Measurements from ENCODE around the gene MTMR10. TPM values are rescaled to one million over a fixed set of nuclear protein-coding genes. Genes with fewer than 3 reads are reported as not detected.

Gene MTMR10
- total and polyA plus RNA-seq, 11 donors, result 8.6 to 38.9 (median 27.7) TPM

DNA sequence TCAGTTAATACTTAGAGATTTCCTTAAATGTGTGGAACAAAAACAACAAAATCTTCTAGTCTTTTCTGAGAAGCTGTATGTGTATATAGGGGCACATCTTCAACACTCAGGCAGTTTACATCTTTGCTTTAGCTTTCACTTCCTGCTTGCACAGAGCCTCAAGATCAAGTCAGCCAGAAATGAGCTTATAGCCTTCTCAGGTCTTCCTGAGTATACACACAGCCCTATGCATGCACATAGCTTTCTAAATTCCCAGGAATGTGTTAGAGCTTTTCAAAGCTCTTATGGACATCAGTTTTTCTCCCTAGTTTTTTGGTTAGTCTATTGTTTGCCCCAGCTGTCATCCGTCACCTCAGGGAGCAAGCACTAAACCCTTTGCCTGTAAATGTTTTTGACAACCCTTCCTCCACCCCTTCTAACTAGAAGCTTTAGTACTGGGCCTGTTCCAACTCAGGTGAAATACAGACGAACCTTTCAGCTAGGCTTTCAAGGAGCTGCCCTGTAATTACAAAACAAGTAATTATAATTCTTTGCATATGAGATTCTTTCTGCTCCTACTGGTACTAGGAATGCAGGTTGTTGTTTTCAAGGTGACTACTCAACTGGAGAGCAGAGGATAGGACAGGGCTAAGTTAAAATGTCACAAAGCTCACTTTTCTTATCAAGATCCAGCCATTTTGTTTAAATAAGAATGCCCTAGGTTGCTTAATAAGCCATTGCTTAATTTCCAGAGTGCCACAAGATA lies 22.6 kb upstream of the MTMR10 start:
- no peak for ATAC-seq
- intact Hi-C loops (cut with DNase I), result no loop called here
- Histone ChIP-seq H3K9me3 (peaks cover 0 to 28% (median 13%) of the 10 kb centered on the region in 12 donors), H3K4me3 (no peak overlapping the region), H3K27ac (no peak overlapping the region), H3K36me3 (no peaks in the 10 kb centered on the region), H3K4me1 (no peaks in the 10 kb centered on the region), H3K27me3 (no peaks in the 10 kb centered on the region)
- no peak for DNase-seq
- WGBS, 4 donors, result 60 to 82% (median 70%) methylated on average over 2 of the region's 2 CpGs
- TF ChIP-seq, protein P1, sequence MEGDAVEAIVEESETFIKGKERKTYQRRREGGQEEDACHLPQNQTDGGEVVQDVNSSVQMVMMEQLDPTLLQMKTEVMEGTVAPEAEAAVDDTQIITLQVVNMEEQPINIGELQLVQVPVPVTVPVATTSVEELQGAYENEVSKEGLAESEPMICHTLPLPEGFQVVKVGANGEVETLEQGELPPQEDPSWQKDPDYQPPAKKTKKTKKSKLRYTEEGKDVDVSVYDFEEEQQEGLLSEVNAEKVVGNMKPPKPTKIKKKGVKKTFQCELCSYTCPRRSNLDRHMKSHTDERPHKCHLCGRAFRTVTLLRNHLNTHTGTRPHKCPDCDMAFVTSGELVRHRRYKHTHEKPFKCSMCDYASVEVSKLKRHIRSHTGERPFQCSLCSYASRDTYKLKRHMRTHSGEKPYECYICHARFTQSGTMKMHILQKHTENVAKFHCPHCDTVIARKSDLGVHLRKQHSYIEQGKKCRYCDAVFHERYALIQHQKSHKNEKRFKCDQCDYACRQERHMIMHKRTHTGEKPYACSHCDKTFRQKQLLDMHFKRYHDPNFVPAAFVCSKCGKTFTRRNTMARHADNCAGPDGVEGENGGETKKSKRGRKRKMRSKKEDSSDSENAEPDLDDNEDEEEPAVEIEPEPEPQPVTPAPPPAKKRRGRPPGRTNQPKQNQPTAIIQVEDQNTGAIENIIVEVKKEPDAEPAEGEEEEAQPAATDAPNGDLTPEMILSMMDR (IDR thresholded peaks at IDR 0.05), result no peak
- TF ChIP-seq POLR2A (IDR thresholded peaks at IDR 0.05), result no peak

DNA sequence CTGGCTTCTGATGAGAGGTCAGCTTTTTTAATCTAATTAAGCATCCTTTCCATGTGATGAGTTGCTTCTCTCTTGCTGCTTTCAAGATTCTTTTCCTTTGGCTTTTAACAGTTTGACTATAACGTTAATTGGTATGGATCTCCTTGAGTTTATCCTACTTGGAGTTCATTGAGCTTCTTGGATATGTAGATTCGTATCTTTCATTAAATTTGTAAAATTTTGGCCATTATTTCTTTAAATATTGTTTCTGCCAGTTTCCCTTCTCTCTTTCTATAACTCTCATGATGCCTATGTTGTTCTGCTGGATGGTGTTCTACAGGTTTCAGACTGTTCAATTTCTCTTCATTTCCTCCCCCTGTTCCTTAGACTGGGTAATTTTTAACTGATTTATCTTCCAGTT lies 21.0 kb upstream of the MTMR10 start:
- WGBS, 4 donors, result 84 to 88% (median 86%) methylated on average over 2 of the region's 2 CpGs
- no peaks in the 10 kb centered on the region for H3K36me3 ChIP-seq
- no peak for TF ChIP-seq POLR2A (IDR thresholded peaks at IDR 0.05)
- TF ChIP-seq, protein P1 (IDR thresholded peaks at IDR 0.05), result no peak
- ATAC-seq, result no peak
- intact Hi-C loops (cut with DNase I), result no loop called here
- peaks cover 0 to 28% (median 13%) of the 10 kb centered on the region in 12 donors for H3K9me3 ChIP-seq
- H3K27ac ChIP-seq, result no peak overlapping the region
- no peaks in the 10 kb centered on the region for H3K27me3 ChIP-seq
- no peak for DNase-seq
- no peak overlapping the region for H3K4me3 ChIP-seq
- H3K4me1 ChIP-seq, result no peaks in the 10 kb centered on the region

DNA sequence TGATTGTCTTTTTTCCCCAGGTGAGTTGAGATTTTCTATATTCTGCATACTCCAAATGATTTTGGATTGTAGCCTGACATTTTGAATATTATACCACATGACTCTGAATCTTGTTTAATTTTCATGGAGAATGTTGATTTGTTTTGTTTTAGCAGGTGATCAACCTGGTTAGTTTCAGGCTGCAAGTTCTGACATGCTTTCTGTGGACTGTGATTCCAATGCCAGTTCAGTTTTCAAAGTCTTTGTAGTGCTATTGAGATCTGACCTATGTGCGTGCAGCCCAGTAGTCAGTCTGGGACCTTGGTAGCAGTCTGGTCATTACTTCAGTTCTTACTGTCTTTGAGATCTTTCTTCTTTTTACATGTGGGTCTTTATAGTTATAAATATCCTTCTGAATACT lies 18.6 kb upstream of the MTMR10 start:
- H3K27ac ChIP-seq, result no peak overlapping the region
- DNase-seq (no peak), ATAC-seq (no peak)
- intact Hi-C loops (cut with DNase I), result no loop called here
- H3K9me3 ChIP-seq, result peaks cover 0 to 28% (median 13%) of the 10 kb centered on the region in 12 donors
- H3K4me3 ChIP-seq, result no peak overlapping the region
- H3K36me3 ChIP-seq, result no peaks in the 10 kb centered on the region
- H3K27me3 ChIP-seq, result no peaks in the 10 kb centered on the region
- WGBS, 4 donors, result 93 to 99% (median 97%) methylated on average over 1 of the region's 1 CpG
- no peak for TF ChIP-seq POLR2A (IDR thresholded peaks at IDR 0.05)
- TF ChIP-seq, protein P1 (IDR thresholded peaks at IDR 0.05), result no peak
- peaks cover 0 to 9% (median 0%) of the 10 kb centered on the region in 12 donors for H3K4me1 ChIP-seq

DNA sequence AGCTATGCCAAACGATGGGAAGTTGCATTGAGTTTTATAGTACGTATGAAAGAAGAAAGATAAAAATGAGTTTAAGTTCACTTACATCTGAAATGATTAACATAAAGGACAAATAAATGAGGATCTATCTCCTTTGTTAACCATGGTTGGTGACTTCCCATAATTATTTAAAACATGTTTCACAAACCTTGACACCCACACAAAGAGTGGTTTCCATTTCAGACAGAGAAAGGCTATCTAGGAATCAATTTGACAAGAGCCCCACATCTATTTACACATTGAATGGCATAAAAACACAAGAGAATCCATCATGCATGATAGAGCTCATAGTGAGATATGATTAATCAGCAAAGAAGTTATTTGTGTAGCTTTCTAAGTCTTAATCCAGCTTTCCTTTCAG lies 14.2 kb upstream of the MTMR10 start:
- H3K4me3 ChIP-seq, result no peak overlapping the region
- H3K36me3 ChIP-seq, result no peaks in the 10 kb centered on the region
- WGBS, 4 donors, result 76 to 83% (median 81%) methylated on average over 2 of the region's 2 CpGs
- no peaks in the 10 kb centered on the region for H3K9me3 ChIP-seq
- H3K27ac ChIP-seq, result no peak overlapping the region
- ATAC-seq, result no peak
- H3K4me1 ChIP-seq, result peaks cover 0 to 24% (median 6%) of the 10 kb centered on the region in 12 donors
- H3K27me3 ChIP-seq, result no peaks in the 10 kb centered on the region
- no peak for DNase-seq
- intact Hi-C loops (cut with DNase I), result loop anchor here in 2 of 10 donors (10.0 kb wide), 2 partner anchors 59 to 319 kb away; partner anchors contain the start of gene KLF13 (in 1 of the 2)
- TF ChIP-seq POLR2A (IDR thresholded peaks at IDR 0.05), result no peak
- TF ChIP-seq, protein P1 (IDR thresholded peaks at IDR 0.05), result no peak

Data from heart left ventricle (tissue), 16 donors.